Articular chondrocyte of knee joint (primary cell): ENCODE results near the gene CEBPA. TPM values are rescaled to one million over a fixed set of nuclear protein-coding genes. Genes with fewer than 3 reads are reported as not detected.

ENCODE experiments used
- total RNA-seq: library from RNA; depleted of rRNA; stranded (reverse); fragments of >200 nt; gene quantifications from 2 replicates; pipeline ENCODE4 v1.2.3, GENCODE V29; 2012

Gene CEBPA
- 0.86 and 1.7 TPM in 2 replicates for total RNA-seq

DNA sequence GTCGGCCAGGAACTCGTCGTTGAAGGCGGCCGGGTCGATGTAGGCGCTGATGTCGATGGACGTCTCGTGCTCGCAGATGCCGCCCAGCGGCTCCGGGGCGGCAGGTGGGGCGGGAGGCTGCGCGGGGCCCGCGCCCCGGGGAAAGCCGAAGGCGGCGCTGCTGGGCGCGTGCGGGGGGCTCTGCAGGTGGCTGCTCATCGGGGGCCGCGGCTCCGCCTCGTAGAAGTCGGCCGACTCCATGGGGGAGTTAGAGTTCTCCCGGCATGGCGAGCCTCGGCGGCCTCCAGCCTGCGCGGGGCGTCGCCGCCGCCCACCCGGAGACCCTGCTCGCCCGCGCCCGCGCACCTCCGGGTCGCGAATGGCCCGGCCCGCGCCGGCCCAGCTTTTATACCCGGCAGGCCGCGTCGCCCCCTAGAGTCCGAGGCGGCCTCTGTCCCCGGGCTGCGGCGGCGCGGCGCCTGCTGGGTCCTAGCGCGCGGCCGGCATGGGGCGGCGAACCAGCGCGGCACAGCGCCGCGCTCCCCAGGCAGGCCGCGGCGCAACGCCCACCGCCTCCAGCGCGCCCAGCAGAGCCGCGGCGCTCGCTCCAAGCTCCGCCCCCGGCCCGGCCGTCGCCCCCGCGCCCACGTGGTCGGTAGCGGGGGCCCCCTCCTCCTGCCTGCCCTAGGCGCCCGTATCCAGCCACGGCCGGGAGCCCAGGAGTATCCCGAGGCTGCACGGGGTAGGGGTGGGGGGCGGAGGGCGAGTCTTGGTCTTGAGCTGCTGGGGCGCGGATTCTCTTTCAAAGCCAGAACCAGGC, at the start of gene CEBPA:
CEBPA (minus strand) TSS at position 360 of the 799 bp plus-strand sequence; CDS start at position 240, 120 bp downstream.

Other genes with a start within 250 kb of the CEBPA start
- 0.78 and 0.86 TPM in 2 replicates for gene RHPN2, start 237.6 kb downstream of the CEBPA start, total RNA-seq
- 8.6 and 9.5 TPM in 2 replicates for gene GPATCH1, start 221.4 kb downstream of the CEBPA start, total RNA-seq
- not detected in 2 replicates for gene WDR88, start 170.4 kb downstream of the CEBPA start, total RNA-seq
- gene LRP3, start 108.2 kb downstream of the CEBPA start, total RNA-seq: 30.6 and 31.0 TPM in 2 replicates
- gene SLC7A10, start 76.7 kb downstream of the CEBPA start, total RNA-seq: not detected in 2 replicates
- gene CEBPG, start 71.2 kb upstream of the CEBPA start, total RNA-seq: 20.6 and 26.9 TPM in 2 replicates
- gene PEPD, start 219.3 kb upstream of the CEBPA start, total RNA-seq: 42.7 and 65.9 TPM in 2 replicates